Astrocyte of the cerebellum (primary cell): ENCODE results near the gene TEX51.

Experiments used
- DNase-seq: peaks from one replicate; pipeline ENCODE4 v3.0.0-alpha.2; 2011; ENCODE audit warnings: low read depth
- H3K4me3 ChIP-seq: 2 replicates; pipeline ENCODE4 v1.5.1; 2011; ENCODE audit warnings: mild to moderate bottlenecking, low read depth, low read length, moderate library complexity
- in situ Hi-C: cut with HindIII; loops from 2 replicates; pipeline ENCODE4 v1.10.0; 2017; ENCODE audit warnings: low sequenced_read_pairs
- TF ChIP-seq, protein P1 (sequence below): IDR thresholded peaks from 2 replicates; pipeline ENCODE4 v1.5.1; 2012; ENCODE audit warnings: low read length, low read depth, moderate library complexity, mild to moderate bottlenecking; ENCODE audit errors: missing control alignments

Gene TEX51

DNA sequence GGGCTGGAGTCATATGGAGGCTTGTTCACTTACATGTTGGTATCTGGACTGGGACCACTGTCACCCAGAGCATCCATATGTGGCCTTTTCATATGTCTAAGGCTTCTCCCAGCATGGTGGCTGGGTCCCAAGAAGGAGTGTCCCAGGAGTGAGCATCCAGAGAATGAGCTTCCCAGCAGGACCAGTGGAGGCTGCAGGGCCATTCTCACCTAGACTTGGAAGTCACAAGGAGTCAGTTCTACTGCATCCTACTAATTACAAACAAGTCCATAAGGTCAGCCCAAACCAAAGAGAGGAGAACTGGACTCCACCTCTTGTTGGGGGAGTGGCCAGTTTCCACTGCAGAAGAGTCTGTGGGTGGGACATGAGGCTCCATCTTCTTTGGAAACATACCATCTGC lies 5.1 kb upstream of the TEX51 start:
- in situ Hi-C loops: no loop called here
- H3K4me3 ChIP-seq: no peak overlapping the region
- TF ChIP-seq, protein P1, sequence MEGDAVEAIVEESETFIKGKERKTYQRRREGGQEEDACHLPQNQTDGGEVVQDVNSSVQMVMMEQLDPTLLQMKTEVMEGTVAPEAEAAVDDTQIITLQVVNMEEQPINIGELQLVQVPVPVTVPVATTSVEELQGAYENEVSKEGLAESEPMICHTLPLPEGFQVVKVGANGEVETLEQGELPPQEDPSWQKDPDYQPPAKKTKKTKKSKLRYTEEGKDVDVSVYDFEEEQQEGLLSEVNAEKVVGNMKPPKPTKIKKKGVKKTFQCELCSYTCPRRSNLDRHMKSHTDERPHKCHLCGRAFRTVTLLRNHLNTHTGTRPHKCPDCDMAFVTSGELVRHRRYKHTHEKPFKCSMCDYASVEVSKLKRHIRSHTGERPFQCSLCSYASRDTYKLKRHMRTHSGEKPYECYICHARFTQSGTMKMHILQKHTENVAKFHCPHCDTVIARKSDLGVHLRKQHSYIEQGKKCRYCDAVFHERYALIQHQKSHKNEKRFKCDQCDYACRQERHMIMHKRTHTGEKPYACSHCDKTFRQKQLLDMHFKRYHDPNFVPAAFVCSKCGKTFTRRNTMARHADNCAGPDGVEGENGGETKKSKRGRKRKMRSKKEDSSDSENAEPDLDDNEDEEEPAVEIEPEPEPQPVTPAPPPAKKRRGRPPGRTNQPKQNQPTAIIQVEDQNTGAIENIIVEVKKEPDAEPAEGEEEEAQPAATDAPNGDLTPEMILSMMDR: no peak
- DNase-seq: no peak

- in situ Hi-C loops: no loop called here
- no peak overlapping the region for H3K4me3 ChIP-seq
- no peak for DNase-seq
- TF ChIP-seq, protein P1: no peak
Measured at GRCh38 chr2:126894082-126894481, 4.6 kb upstream of the TEX51 start.

DNA sequence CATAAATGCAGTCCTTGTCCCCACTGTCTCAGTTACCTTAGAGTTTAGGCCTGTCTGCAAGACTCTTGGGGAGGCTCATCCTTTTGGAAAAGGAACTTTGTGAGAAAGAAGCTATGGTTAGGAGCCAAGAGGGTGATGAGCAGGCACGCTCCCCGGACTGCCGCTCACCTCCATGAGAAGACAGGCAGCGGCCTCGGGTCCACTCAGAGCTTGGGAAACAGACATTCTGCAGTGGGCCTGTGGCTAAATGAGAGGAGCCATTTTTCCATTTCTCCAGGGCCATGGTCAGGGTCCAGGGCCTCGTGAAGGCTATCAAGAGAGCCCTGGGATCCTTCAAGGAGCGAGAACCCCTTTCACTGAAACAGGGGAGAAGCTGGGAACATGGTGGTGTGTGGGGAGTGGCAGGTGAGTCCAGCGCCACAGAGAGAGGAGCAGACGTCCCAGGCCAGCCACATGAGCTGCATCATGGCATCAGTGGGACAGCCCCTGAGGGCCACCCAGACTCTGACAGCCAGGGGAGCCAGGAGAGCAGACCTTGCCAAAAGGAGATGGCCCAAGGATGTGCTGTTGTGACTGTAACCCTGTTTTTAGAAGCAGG lies 4.0 kb upstream of the TEX51 start:
- no peak for DNase-seq
- TF ChIP-seq, protein P1: no peak
- in situ Hi-C loops: no loop called here
- H3K4me3 ChIP-seq: no peak overlapping the region

DNA sequence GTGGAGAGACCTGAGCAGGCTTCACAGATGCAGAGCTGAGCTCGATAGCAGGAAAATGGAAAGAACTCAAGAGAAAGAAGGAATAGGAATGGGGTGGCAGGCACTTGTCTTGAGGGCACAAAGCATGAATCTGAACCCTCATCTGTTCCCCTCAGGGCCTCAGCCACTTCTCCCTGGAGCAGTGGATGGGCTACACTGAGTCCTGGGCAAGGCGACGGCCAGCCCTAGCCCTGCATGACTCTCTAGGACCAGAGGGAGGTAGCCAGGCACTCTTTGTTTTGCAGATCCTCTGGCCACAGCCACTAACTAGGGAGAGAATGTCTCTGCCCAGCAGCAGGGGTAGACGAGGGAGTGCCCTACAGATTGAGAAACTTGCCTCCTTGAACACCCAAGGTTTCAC lies 3.4 kb upstream of the TEX51 start:
- no peak for DNase-seq
- H3K4me3 ChIP-seq: no peak overlapping the region
- TF ChIP-seq, protein P1: no peak
- in situ Hi-C loops: no loop called here

GRCh38 chr2:126896471-126896870 lies 2.2 kb upstream of the TEX51 start:
- TF ChIP-seq, protein P1: no peak
- in situ Hi-C loops: no loop called here
- no peak overlapping the region for H3K4me3 ChIP-seq
- no peak for DNase-seq

- TF ChIP-seq, protein P1: no peak
- H3K4me3 ChIP-seq: no peak overlapping the region
- DNase-seq: no peak
- in situ Hi-C loops: no loop called here
Measured at GRCh38 chr2:126899616-126900185, 1.0 kb downstream of the TEX51 start.
